Stimulated activated CD4-positive, alpha-beta T cell treated with anti-CD3 and anti-CD28 coated beads, Interleukin-2, amount 100 ng/mL, for 4 hours (primary cell): ENCODE measurements around the gene TLE4.
"Not testable (repeated sequence)": the region's sequence is repeated elsewhere in the genome, so short reads cannot be mapped to it uniquely, and the experiment has no call there.

Experiments used
- DNase-seq: peaks from one replicate; pipeline ENCODE4 v3.0.0-alpha.2; 2020; ENCODE audit warnings: low read depth

TLE4 gene

DNA sequence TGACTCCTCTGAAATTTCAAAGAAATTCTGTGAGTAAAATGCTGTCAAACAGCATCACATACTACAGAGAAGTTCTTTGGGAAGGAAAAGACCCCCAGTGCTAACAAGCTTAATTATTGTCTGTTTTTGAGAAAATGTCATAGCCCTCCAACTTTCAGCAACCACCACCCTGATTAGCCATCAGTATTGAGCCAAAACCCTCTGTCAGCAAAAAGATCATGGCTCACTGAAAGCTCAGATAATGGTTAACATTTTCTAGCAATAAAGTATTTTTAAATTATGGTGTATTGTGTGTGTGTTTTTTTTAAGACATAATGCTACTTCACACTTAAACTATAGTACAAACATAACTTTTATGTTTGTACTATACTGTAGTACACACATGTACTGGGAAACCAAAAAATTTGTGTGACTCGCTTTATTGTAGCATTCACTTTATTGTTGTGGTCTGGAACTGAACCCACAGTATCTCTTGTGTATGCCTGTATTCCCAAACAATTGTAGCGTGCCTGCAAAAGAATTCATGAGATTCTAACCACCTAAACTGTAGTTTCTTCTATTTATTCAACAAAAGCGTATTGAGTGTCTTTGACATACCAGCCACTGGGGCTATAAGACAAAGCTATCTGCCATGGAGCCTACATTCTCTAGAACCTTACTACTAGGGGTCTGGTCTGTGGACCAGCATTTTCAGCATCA is 31.6 kb downstream of the TLE4 start:
- no peak for DNase-seq

- no peak for DNase-seq
These were observed 32.4 kb downstream of the TLE4 start for GRCh38 chr9:79604149-79604548.

GRCh38 chr9:79604921-79605562 is 33.3 kb downstream of the TLE4 start:
- DNase-seq, result no peak

GRCh38 chr9:79606529-79606928 is 34.8 kb downstream of the TLE4 start:
- DNase-seq, result not testable (repeated sequence)

- DNase-seq, result no peak
These were observed 37.8 kb downstream of the TLE4 start for GRCh38 chr9:79609468-79610018.

GRCh38 chr9:79610019-79610631 is 38.4 kb downstream of the TLE4 start:
- no peak for DNase-seq

DNA sequence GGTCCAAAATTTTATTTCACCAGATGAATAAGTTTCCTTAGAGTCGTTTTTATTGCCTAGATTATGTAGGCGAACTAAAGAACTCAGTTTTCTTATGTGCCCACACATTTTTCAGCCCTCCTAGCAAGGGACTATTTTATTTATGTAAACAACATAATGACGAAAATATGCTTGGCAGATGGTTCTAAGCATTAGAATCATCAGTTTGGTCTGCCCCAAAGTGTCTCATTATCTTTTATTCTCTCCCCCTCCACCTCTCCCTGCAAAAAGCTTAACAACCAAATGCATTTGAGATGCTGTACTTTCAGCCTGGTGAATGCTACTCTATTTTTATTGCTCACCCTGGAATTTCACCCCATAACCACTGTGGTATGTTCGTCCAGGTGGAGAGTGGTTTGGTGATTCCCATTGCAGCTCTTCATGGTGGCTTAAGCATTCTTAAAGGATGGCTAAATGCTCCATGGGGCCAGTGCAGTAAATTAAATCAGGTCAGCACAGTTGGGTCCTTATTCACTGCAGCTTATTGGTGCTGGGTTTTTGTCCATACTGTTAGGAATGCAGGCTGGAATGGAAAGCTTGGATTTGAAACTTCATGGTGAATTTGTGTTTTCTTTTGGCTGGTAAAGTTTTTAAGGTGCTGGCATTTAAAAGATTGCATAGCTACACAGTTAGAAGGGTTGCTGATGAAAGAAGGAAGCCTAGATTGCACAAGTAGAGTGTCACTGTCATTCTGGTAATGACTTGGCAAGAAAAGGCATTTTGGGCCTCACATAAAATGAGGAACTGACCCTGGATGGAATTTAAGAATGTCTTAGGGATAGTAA is 39.2 kb downstream of the TLE4 start:
- no peak for DNase-seq

DNA sequence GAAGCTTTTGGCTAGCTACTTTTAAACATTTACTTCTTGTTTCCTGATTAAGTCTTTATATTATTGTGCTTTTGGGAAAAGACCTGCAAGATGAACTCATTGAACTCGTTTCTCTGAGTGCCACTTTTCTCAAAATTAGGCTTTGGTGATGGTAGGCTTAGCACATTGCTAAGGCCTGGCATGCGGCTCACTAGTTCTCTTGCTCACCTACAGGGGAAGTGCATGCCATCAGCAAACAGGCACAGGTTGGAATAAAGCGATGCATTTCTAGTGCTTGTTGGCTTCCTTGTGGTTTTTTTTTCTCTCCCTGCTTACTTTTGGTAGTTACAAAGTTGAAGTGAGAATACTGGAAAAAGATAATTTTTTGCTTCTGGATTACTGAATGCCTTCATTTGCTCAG is 41.4 kb downstream of the TLE4 start:
- DNase-seq, result no peak

DNA sequence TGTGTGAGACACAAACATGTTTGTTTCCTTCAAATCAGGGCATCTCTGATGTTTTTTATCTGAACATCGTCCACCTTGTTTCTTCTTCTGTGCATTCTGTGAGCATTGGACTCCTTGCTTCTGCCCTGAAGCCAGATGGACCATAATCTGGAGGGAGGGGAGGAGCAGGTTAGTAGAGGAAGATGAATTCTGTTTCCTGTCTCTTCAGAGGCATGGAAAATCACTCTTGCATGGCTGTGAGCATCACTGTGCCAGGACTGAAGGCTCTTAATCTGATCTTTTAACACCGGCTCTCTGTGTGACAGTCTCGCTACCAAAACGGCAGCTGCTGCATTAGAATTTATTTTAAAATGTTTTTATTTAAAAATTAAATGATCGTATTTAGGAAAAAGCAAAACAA is 43.3 kb downstream of the TLE4 start:
- DNase-seq, result no peak

- DNase-seq, result no peak
These were observed 44.2 kb downstream of the TLE4 start for GRCh38 chr9:79616013-79616412.

DNA sequence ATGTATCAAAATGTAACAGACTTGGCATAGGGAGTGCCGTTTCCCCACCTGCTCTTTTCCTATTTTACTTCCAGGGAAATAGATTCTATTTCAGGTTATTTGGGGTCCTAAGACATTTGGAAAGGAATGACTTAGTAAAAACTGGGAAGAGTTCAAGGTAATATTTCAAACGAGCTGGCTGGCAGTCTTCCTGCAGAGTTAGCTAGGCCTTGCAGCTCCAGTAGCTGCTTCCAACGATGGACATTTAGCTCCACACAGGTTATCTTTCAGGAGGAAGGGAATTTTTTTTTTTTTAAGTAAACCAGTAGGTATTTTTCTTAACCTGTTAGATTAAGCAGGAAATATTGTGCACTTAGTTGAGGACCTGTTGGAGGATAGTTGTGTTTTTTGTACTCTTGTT is 45.2 kb downstream of the TLE4 start:
- DNase-seq, result no peak

- DNase-seq, result no peak
These were observed 45.6 kb downstream of the TLE4 start for GRCh38 chr9:79617395-79617794.

DNA sequence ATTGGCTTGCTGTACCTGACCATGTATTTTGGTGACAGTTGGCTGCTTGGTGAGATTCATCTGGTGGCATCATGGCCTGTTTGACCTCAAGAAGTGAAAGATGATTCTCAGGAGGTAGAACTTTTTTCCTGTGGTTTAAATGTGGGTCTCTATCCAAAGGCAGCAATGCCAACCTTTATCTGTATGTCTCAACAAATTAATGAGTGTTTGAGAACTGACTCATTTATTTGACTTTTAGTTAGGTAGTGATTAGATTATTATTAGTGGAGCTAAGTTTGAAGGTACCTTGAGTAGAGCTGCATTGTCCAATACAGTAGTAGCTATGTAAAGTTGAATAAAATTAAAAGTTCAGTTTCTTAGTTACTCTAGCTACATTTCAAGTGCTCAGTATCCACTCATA is 48.2 kb downstream of the TLE4 start:
- no peak for DNase-seq

- no peak for DNase-seq
These were observed 50.3 kb downstream of the TLE4 start for GRCh38 chr9:79621916-79622575.

DNA sequence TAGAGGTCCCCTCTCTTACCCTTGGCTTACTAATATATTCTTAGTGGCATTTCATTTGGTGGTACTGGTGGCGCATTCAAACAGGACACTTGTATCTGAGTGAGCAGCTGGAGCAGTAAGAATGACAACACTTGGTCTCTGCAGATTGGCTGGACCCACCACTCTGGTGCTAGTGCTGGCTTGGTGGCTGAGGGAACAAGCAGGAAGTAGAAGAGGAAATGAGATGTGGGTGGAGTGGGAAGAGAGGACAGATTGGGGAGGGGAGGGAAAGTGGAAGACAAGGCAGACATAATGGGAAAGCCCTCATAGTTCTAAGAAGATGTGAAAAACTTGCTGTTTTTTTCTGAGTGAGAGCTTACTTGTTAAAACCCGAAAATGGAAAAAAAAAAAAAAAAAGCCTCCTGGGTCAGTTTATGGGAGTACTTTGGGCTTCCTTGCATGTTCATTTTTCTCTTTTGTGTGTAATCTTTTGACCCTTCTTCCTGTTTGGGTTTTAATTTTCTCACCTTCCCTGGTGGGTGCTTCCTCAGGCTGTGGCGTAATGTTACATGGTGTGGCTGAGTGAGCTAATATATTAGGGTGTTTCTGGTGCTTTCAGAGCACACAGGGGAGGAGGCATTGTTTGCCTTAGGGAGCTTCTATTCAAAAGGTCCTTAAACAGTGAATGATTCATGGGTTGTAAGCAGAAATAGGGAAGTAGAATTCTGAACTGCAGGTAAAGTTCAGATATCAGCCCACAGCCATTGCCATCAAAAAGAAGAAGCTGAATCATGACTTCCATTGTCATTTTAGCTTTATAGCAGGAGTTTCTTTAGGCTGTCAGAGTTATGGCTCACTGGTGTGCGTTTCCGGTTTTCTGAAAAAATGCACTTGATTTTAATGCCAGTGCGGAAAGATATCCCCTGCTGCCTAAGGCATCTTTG is 52.3 kb downstream of the TLE4 start:
- DNase-seq, result no peak

- no peak for DNase-seq
These were observed 58.0 kb downstream of the TLE4 start for GRCh38 chr9:79629721-79630120.

GRCh38 chr9:79630521-79631403 is 59.0 kb downstream of the TLE4 start:
- DNase-seq, result no peak

GRCh38 chr9:79632060-79632459 is 60.3 kb downstream of the TLE4 start:
- no peak for DNase-seq

DNA sequence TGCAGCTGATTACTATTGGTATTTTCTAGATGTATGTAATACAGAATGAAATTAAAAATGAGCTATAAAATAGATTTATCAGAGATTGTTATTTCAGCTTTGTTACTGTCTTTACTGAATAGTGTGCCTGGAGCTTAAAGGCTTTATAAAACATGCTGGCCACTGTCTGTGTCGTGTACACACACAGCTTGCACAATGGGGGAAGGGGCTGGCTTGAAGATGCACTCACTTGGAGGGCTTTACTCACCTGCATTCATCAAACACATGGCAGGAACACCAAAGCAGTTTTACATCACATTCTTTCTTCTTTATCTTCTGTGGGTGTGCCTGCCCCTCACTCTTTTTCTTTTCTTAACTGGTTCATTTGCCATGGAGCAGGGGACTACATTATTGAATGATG is 60.9 kb downstream of the TLE4 start:
- DNase-seq, result no peak

- DNase-seq, result no peak
These were observed 61.8 kb downstream of the TLE4 start for GRCh38 chr9:79633558-79633957.
